Prostate gland (tissue), 2 donors: ENCODE results near the gene GFOD2. TPM values are rescaled to one million over a fixed set of nuclear protein-coding genes. Genes with fewer than 3 reads are reported as not detected.

Experiments used
- DNase-seq: peaks from one replicate; pipeline ENCODE4 v3.0.0-alpha.2; 2019; ENCODE audit warnings: low spot score
- H3K27ac ChIP-seq, 2 donors: fragments of 200-600 bp; sonication (generic); 2 replicates each; pipeline ENCODE4 v1.5.1; 2017 to 2019
- H3K27me3 ChIP-seq: fragments of 200-600 bp; sonication (generic); replicated peaks from 2 replicates; pipeline ENCODE4 v1.5.1; 2019; ENCODE audit not compliant: insufficient read depth
- H3K36me3 ChIP-seq, 2 donors: fragments of 200-600 bp; sonication (generic); 1 replicate in 1 of 2; 2 replicates in 1 of 2; pipeline versions ENCODE4 v1.5.1 to v1.8.1; 2017 to 2019
- H3K4me1 ChIP-seq: fragments of 200-600 bp; sonication (generic); replicated peaks from 2 replicates; pipeline ENCODE4 v1.5.1; 2019
- H3K4me3 ChIP-seq, 2 donors: fragments of 200-600 bp; sonication (generic); 2 replicates each; pipeline ENCODE4 v1.5.1; 2017 to 2019
- H3K9me3 ChIP-seq: fragments of 200-600 bp; sonication (generic); 2 replicates; pipeline ENCODE4 v1.5.1; 2017
- CTCF ChIP-seq, 4 experiments: fragments of 200-600 bp in 2 of 4; fragments of 450-650 bp in 2 of 4; sonication (generic) in 2 of 4; IDR thresholded peaks; 1 replicate in 3 of 4; 2 replicates in 1 of 4; pipeline ENCODE4 v1.5.1; 2016 to 2019; ENCODE audit warnings: antibody characterized with exemption in 4 of 4, mild to moderate bottlenecking in 2 of 4, moderate library complexity in 2 of 4
- POLR2A ChIP-seq: fragments of 450-650 bp; IDR thresholded peaks from one replicate; pipeline ENCODE4 v1.6.1; 2016; ENCODE audit warnings: antibody characterized with exemption, mild to moderate bottlenecking
- POLR2AphosphoS5 ChIP-seq: sonication (generic); formaldehyde crosslinking; IDR thresholded peaks from one replicate; pipeline ENCODE4 v1.6.1; 2017; ENCODE audit warnings: antibody characterized with exemption
- WGBS: methylation state at CpG from one replicate; pipeline ENCODE4 v1.1.5; 2018; 5-methylcytosine and 5-hydroxymethylcytosine counted together
- intact Hi-C: fragments of 100-400 bp; cut with DNase I; formaldehyde crosslinking; loops from one replicate; pipeline ENCODE4 v1.14.2; 2022
- total RNA-seq, 2 donors: library from RNA; depleted of rRNA; stranded (reverse); fragments of >200 nt; gene quantifications; one replicate each; pipeline ENCODE4 v1.1.0, GENCODE V29; 2016

GFOD2 gene
- total RNA-seq, 2 donors from 2014 or later, result 16.0 to 27.4 TPM

GRCh38 chr16:67653128-67653788, 65.9 kb downstream of the GFOD2 start:
- no peak for DNase-seq
- no peaks in the 10 kb centered on the region for H3K4me1 ChIP-seq
- 13% methylated on average over 44 of the region's 68 CpGs for WGBS
- intact Hi-C loops, result no loop called here
- H3K27ac ChIP-seq, result no peak overlapping the region
- H3K9me3 ChIP-seq, result no peaks in the 10 kb centered on the region
- H3K27me3 ChIP-seq, result peaks cover 9% of the 10 kb centered on the region
- no peak for TF ChIP-seq CTCF (IDR thresholded peaks at IDR 0.05)
- no peak for TF ChIP-seq POLR2AphosphoS5
- TF ChIP-seq POLR2A, result no peak
- H3K36me3 ChIP-seq, result no peaks in the 10 kb centered on the region
- peak overlapping the region; percentile 22 to 35 for H3K4me3 ChIP-seq

- WGBS, result 16% methylated on average over 19 of the region's 59 CpGs
- DNase-seq, result no peak
- H3K4me1 ChIP-seq, result no peaks in the 10 kb centered on the region
- H3K4me3 ChIP-seq, result peak overlapping the region; percentile 22 to 35
- TF ChIP-seq POLR2AphosphoS5 (no peak), POLR2A (no peak), CTCF (IDR thresholded peaks at IDR 0.05) (no peak)
- H3K36me3 ChIP-seq, result no peaks in the 10 kb centered on the region
- H3K27me3 ChIP-seq, result peaks cover 15% of the 10 kb centered on the region
- H3K9me3 ChIP-seq, result no peaks in the 10 kb centered on the region
- H3K27ac ChIP-seq, result no peak overlapping the region
- intact Hi-C loops, result no loop called here
These were observed 66.5 kb downstream of the GFOD2 start for GRCh38 chr16:67652578-67653127.

DNA sequence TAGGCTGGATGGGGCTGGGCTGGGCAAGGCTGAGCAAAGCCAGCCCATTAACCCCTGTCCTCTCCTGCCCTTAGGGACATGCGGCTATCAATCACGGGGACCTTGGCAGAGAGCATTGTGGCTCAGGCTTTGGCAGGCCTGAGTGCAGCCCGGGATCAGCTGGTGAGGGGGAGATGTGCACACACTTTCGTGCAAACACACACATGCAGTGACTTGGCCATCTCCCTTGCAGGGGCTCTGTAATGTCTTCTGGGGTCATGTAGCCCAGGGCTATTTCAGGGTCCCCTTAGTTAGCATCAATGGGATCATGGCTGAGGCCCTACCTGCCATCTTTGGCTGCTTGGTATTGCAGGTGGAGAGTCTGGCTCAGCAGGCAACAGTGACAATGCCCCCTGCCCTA, 67.3 kb downstream of the GFOD2 start:
- intact Hi-C loops, result no loop called here
- 74% methylated on average over 4 of the region's 4 CpGs for WGBS
- peaks cover 20% of the 10 kb centered on the region for H3K27me3 ChIP-seq
- no peak overlapping the region for H3K4me3 ChIP-seq
- no peaks in the 10 kb centered on the region for H3K36me3 ChIP-seq
- no peak for DNase-seq
- no peaks in the 10 kb centered on the region for H3K4me1 ChIP-seq
- no peaks in the 10 kb centered on the region for H3K9me3 ChIP-seq
- H3K27ac ChIP-seq, result no peak overlapping the region
- no peak for TF ChIP-seq POLR2A
- TF ChIP-seq CTCF (IDR thresholded peaks at IDR 0.05), result no peak
- no peak for TF ChIP-seq POLR2AphosphoS5

DNA sequence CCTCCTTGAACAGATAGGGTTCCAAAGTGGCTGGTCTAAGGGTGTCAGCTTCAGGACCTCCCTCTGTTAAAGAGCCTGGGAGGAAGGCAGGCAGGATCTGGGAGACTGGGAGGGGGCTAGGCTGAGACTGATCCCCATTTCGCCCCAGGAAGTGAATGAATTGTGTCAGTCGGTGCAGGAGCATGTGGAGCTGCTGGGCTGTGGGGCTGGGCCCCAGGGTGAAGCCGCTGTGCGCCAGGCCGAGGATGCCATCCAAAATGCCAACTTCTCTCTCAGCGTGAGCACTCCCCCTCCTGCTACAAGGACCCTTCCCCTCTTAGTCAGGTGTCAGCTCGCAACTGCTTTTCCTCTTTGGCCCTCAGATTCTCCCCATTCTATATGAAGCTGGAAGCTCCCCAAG, 68.1 kb downstream of the GFOD2 start:
- peaks cover 23% of the 10 kb centered on the region for H3K27me3 ChIP-seq
- no peaks in the 10 kb centered on the region for H3K36me3 ChIP-seq
- no peaks in the 10 kb centered on the region for H3K9me3 ChIP-seq
- H3K27ac ChIP-seq, result no peak overlapping the region
- no peak for TF ChIP-seq CTCF (IDR thresholded peaks at IDR 0.05)
- no peak for TF ChIP-seq POLR2A
- no peak for TF ChIP-seq POLR2AphosphoS5
- no peak for DNase-seq
- intact Hi-C loops, result no loop called here
- H3K4me3 ChIP-seq, result no peak overlapping the region
- 95% methylated on average over 7 of the region's 7 CpGs for WGBS
- H3K4me1 ChIP-seq, result no peaks in the 10 kb centered on the region

DNA sequence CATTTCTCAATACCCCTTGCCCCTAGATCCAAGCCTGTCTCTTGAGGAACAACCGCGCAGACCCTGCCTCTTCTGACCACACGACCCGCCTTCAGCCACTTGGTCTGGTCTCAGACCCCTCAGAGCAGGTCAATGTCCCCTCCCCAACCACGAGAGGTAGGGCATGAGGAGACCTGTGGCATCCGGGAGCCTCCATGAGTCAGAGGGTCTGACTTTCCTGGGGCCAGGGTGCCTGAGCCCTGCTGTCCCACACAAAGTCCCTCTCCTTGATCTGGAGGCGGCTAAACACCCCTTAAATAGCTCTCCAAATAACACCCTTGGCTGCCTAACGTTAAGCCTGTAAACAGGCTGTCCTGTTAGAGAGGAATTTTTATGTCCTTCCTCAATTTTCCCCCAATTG, 69.1 kb downstream of the GFOD2 start:
- H3K36me3 ChIP-seq, result no peaks in the 10 kb centered on the region
- intact Hi-C loops, result no loop called here
- TF ChIP-seq POLR2A (no peak), CTCF (IDR thresholded peaks at IDR 0.05) (no peak), POLR2AphosphoS5 (no peak)
- H3K27me3 ChIP-seq, result peaks cover 28% of the 10 kb centered on the region
- no peak overlapping the region for H3K27ac ChIP-seq
- DNase-seq, result no peak
- H3K9me3 ChIP-seq, result no peaks in the 10 kb centered on the region
- no peaks in the 10 kb centered on the region for H3K4me1 ChIP-seq
- H3K4me3 ChIP-seq, result no peak overlapping the region
- 58% methylated on average over 8 of the region's 8 CpGs for WGBS
